Thyroid gland (tissue), 4 donors: Measurements from ENCODE around the gene STK32B.

Experiments used
- CTCF ChIP-seq, 6 experiments: fragments of 200-600 bp in 3 of 6; fragments of 450-650 bp in 3 of 6; sonication (generic) in 3 of 6; IDR thresholded peaks; one replicate each; pipeline ENCODE4 v1.5.1; 2016 to 2019; ENCODE audit warnings: antibody characterized with exemption in 6 of 6, mild to moderate bottlenecking in 2 of 6, inconsistent platforms in 1 of 6, moderate library complexity in 1 of 6
- POLR2A ChIP-seq, 2 donors: fragments of 450-650 bp; IDR thresholded peaks; one replicate each; pipeline ENCODE4 v1.6.1; 2017; ENCODE audit warnings: antibody characterized with exemption in 2 of 2, mild to moderate bottlenecking in 2 of 2, moderate library complexity in 1 of 2

GRCh38 chr4:5050520-5051277 lies 581 bp upstream of the STK32B start:
- TF ChIP-seq POLR2A (IDR thresholded peaks at IDR 0.05) (no peak), CTCF (IDR thresholded peaks at IDR 0.05) (peak in 5 of 6 experiments; percentile 24 to 63 (median 25))
